GM19043 (cell line): Measurements from ENCODE around the gene KCNQ5.
"Not testable (repeated sequence)": the region's sequence is repeated elsewhere in the genome, so short reads cannot be mapped to it uniquely, and the experiment has no call there.

Source experiments
- ATAC-seq: cut with Tn5 transposase; IDR thresholded peaks from one replicate; pipeline ENCODE4 v1.9.1; 2021; ENCODE audit warnings: low read depth; ENCODE audit not compliant: unreplicated experiment

The KCNQ5 gene

DNA sequence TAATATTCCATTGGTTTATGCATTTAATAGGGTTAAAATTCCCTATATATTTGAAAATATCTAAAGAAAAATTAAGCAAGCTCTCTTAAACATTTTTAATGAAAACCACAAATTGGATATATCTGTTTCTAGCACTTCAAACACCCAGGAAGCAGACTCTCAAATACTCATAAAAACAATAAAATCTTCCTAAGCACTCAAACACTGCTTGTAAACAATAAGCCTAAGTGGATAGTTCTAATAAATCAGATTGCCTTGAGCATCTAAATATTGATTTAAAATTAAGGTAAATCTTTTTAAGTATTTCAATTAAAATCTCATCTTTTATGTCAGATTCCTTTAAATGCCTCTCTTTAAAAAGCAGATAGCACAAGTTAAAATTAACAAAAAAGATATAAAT is 254.4 kb downstream of the KCNQ5 start:
- ATAC-seq, result no peak

DNA sequence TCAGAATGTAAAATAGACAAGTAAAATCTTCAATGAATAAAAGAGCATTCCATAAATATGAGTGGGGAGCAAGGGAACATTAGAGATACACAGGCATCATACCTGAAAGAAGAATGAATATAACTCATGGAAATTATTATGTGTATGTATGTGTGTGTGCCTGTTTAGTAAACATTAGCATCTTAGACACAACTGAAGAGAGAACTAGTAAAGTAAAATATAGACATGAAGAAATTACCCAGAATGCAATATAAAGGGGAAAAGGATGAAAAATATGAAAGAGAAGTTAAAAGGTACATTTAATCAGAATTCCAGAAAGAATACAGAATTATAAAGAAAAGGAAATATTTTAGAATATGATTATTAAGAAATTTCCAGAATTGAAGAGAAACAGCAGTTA is 264.3 kb downstream of the KCNQ5 start:
- ATAC-seq, result no peak

DNA sequence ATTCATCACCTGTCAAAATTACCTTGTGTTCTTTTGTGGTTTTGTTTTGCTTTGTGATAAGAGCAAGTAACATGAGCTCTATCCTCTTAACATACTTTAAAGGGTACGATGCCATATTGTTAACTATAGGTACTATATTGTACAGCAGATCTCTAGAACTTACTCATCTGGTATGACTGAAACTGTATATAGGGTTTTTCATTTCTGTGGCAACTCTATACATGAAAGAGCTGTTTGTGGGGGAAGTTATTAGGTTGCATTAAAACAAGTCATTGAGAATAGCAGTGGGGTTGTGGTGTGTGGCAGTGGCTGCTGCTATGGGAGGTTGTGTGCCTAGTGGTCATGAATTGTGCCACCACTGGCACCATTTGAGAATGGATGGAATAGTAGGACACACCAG is 268.4 kb downstream of the KCNQ5 start:
- ATAC-seq, result no peak

- ATAC-seq, result no peak
Observed at GRCh38 chr6:72890671-72891070, 268.8 kb downstream of the KCNQ5 start.

- ATAC-seq, result no peak
Observed at GRCh38 chr6:72892901-72893300, 271.0 kb downstream of the KCNQ5 start.

DNA sequence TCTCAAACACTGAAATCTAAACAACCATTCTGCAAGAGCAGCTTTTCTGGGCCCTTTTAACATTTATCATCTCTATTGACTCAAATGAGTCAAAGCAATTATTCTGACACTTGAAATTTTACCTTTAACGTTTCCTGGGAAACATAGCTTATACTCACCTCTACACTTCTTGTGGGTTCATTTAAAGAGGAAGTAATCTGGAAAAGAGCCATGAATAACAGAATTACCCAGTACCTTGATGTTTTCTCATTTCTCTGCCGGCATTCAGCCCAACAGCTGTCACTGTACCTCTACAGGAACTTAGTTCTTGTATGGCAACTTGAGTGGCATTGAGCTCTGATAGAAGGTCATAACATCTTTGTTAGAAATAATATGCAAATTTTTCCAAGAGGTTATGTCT is 272.2 kb downstream of the KCNQ5 start:
- ATAC-seq, result no peak

DNA sequence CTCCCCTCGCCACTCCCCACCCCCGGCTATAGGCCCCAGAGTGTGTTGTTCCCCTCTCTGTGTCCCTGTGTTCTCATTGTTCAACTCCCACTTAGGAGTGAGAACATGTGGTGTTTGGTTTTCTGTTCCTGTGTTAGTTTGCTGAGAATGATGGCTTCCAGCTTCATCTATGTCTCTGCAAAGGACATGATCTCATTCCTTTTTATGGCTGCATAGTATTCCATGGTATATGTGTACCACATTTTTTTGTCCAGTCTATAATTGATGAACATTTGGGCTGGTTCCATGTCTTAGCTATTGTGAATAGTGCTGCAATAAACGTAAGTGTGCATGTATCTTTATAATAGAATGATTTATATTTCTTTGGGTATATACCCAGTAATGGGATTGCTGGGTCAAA is 276.4 kb downstream of the KCNQ5 start:
- ATAC-seq, result not testable (repeated sequence)

GRCh38 chr6:72905705-72906478 is 284.0 kb downstream of the KCNQ5 start:
- ATAC-seq, result no peak

- no peak for ATAC-seq
Observed at GRCh38 chr6:72911463-72912155, 289.7 kb downstream of the KCNQ5 start.

DNA sequence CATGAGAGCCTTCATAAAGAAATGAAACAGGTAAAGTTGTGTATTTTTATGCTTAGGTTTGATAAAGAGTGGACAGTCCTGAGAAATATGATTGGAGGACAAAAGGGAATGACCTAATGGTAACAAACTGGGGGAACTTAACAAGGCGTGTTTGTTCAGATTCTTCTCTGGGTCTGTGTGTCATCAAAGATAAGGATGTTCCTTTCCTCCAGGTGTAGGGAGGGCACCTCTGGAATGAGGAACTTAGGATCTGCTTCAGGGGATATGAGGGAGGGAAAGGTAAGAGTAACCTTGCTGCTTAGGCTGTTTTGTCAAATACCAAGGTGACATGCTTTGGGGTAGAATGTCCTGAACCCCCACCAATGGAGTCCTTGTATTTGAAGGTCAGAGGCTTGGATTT is 291.9 kb downstream of the KCNQ5 start:
- ATAC-seq, result no peak

DNA sequence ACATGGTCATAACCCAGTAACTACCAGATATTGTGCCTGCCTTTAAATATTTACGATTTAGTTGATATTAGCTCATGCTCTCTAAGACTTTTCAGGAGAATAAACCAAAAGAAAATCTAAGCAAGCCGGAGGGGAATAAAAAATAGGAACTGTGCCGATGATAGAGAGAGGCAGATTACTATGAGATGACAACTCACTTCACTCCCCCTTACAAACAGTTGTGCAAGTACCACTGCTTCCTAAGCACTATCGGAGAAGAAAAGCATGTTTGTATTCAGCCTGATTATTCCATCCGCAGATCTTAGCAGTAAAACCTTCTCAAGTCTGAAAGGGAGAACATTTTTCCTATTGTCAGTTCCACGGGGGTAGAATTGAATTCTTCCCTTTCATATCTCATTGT is 294.4 kb downstream of the KCNQ5 start:
- no peak for ATAC-seq

DNA sequence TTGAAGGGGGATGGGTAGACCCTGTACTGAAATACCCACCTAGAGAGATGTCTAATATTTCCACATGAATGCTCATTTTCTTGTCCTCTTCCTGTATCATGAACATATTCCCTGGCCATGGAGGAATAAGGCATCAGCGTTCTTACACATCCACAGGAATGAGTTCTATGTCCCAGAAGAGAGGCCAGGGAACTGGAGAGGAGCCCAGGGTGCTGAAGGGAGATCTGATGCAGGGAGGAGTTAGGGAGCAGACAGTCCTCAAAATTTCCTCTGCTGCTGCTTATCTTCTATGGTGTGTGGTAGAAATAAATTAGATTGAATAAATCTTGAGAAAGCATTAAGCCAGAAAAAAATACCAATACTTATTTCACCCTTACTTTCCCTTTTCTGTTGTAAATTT is 295.0 kb downstream of the KCNQ5 start:
- ATAC-seq, result no peak

- ATAC-seq, result no peak
Observed at GRCh38 chr6:72922401-72922800, 300.5 kb downstream of the KCNQ5 start.

- ATAC-seq, result no peak
Observed at GRCh38 chr6:72925136-72925535, 303.3 kb downstream of the KCNQ5 start.

GRCh38 chr6:72930556-72931132 is 308.8 kb downstream of the KCNQ5 start:
- no peak for ATAC-seq

GRCh38 chr6:72931325-72931887 is 309.5 kb downstream of the KCNQ5 start:
- no peak for ATAC-seq

DNA sequence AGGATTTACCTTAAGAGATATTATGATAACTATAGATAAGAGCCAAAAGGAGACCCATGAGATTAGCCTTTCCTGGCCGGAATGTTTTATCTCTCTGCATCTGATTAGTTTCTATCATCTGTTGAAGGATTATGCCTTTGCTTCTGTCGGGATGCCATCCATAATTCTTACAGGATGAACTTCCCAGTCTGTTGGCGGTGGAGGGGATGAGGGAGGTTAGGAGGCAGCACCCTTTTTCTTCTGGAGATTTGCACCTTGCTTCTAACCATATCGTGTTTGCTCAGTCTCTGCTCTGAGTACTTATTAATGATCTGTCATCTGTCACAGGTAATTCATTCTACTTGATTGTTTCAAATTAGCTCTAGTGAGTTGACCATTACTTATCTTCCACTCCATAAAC is 311.4 kb downstream of the KCNQ5 start:
- no peak for ATAC-seq

DNA sequence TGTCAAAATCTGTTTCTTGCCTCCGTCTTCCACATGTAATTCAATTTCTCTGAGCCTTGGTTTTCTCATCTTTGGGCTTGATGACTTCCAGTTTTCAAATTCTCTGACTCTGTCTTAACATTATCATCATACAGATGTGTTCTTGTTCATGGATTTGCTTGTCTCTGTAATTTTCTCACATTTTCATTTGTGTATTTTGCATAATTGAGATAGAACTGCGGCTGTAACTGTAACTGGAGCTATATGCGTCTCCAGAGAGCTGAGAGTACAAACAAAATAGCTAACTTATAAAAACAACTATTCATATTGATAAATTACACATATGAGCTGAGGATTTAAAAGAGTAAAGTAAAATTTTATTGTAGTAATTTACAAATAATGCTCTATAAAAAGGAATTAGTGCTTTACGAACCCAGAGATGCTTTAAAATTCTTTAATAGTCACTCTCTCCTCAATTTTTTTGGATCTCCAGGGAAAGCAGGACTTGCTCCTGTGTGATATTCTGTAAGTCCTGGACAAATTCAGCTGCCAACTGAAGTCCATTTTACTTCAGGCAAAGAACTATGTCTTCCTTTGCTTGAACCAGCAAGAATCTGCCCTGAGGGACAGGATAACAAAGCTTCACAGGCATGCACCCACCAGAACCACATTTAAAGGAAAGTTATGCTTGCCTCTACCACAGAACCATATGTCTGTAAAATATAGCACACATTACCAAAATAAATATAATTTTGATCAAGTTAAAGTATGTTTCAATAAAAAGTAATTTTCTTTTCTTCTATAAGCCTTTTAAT is 315.1 kb downstream of the KCNQ5 start:
- ATAC-seq, result no peak

GRCh38 chr6:72938104-72938503 is 316.2 kb downstream of the KCNQ5 start:
- ATAC-seq, result no peak

DNA sequence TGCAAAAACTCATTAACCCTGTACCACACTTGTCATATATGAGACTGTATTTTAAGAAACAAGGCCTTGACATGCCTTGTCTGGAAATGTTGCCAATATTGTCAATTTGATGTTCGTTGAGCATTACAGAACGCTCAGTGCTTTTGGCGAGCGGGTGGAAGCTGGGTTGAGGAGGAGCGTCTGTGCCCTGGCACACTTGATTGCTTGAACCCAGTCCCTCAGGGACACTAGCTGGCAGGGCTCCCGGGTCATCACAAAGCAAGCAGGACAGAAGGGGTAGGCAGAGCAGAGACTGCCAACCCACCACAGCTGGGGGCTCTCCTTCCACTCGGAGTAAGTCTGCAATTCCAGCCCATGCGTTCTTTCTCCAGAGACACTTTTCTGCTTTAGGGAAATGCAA is 317.1 kb downstream of the KCNQ5 start:
- ATAC-seq, result no peak

DNA sequence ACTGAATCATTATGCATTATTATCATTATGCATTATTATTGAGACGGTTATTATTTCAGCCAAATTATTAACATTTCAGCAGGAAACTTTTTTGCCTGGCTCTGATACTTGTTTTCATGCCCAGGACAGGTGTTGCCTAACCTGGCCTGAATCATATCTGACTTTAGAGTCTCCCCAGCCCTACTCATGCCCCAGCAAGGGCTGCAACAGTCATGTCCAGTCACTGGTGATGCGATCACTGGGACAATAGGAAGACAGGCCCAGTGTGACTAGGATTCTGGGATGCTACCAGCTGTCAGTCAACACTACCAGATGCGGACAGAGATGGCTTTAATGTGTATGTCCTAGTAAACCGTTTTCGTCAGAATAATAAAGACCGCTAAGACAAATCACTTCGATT is 318.4 kb downstream of the KCNQ5 start:
- ATAC-seq, result no peak
